Stimulated activated CD8-positive, alpha-beta memory T cell treated with anti-CD3 and anti-CD28 coated beads, Interleukin-15, amount 100 ng/mL, for 4 hours (primary cell): Measurements from ENCODE around the gene POGLUT3.

ENCODE experiments used
- DNase-seq, 2 donors: peaks; one replicate each; pipeline ENCODE4 v3.0.0-alpha.2; 2020; ENCODE audit warnings: low read depth in 2 of 2

The POGLUT3 gene, protein sequence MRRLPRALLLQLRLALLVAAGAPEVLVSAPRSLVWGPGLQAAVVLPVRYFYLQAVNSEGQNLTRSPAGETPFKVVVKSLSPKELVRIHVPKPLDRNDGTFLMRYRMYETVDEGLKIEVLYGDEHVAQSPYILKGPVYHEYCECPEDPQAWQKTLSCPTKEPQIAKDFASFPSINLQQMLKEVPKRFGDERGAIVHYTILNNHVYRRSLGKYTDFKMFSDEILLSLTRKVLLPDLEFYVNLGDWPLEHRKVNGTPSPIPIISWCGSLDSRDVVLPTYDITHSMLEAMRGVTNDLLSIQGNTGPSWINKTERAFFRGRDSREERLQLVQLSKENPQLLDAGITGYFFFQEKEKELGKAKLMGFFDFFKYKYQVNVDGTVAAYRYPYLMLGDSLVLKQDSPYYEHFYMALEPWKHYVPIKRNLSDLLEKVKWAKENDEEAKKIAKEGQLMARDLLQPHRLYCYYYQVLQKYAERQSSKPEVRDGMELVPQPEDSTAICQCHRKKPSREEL

DNA sequence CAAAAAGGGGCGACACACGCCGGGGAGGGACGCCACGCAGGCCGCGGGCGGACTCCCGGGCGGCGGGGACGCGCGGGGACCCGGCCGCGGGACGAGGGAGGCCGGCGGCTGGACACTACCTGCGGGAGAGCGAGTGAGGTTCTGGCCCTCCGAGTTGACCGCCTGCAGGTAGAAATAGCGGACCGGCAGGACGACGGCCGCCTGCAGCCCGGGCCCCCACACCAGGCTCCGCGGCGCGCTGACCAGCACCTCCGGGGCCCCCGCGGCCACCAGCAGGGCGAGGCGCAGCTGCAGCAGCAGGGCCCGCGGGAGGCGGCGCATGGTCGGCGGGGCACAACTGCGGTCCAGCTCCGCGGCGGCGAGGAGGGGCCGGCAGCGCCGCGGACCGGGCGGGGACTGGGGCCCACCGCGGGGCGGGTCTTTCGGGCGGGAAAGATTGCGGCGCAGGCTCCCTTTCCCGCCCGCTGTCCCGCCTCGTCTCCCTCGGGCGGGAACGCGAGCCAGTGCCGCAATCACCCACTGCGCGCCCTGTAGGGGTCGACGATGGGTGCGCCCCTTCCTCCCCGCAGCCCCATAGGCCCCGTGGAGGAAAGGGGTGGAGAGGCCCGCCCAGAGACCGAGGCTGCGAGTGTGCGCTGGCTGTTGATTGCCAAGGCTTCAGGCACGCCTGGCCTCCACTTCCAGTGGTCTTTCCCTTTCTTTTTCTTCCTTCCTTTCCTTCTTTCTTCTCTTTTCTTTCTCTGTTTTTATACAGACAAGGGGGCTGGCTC lies at the start of gene POGLUT3:
TSS of gene POGLUT3 (minus strand) at position 339 of the 770 bp plus-strand sequence. CDS start at position 321, 18 bp downstream.
- DNase-seq, result peak; percentile 3 to 13

- DNase-seq, result no peak
Observed at GRCh38 chr11:108545909-108546501, 47.8 kb upstream of the POGLUT3 start.

GRCh38 chr11:108543316-108543964 lies 45.3 kb upstream of the POGLUT3 start:
- DNase-seq, result no peak

DNA sequence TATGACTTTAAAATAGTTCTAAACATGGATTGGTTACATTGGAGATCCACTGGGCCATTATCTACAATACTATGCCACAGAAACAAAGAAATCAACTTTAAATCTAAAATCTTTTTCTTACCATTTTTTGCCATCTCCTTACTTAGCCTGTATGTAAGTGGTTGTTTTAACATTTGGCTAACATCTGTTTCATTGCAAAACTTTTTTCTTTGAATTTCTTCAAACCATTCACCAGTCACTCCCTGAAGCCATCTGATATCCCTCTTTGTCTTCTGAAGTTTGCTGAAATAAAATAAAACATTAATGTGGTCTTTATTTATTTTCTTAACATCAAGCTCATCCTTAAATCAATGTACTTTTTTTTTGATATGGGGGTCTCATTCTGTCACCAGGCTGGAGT lies 43.3 kb upstream of the POGLUT3 start:
- no peak for DNase-seq

DNA sequence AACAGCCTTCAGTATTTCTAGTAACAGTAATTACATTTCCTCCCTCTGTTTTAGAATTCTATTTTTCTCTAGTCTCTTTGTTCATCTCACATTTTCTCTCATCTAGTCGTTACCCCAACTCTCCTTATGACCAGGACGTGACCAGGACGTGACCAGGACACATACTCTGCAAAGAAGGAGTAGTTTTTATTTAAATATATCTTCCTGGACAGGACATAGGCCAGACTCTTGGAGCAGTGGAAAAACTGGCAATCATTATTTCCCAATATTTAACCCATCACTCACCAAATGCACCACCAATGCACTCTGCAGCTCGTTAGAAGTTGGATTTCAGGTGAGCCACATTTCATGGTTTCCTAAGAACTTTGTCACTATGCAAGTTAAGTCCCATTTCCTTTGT lies 40.3 kb upstream of the POGLUT3 start:
- no peak for DNase-seq

- DNase-seq, result peak; percentile 2 to 11
Observed at GRCh38 chr11:108538022-108538424, 39.8 kb upstream of the POGLUT3 start.

GRCh38 chr11:108536783-108537182 lies 38.6 kb upstream of the POGLUT3 start:
- DNase-seq, result no peak

DNA sequence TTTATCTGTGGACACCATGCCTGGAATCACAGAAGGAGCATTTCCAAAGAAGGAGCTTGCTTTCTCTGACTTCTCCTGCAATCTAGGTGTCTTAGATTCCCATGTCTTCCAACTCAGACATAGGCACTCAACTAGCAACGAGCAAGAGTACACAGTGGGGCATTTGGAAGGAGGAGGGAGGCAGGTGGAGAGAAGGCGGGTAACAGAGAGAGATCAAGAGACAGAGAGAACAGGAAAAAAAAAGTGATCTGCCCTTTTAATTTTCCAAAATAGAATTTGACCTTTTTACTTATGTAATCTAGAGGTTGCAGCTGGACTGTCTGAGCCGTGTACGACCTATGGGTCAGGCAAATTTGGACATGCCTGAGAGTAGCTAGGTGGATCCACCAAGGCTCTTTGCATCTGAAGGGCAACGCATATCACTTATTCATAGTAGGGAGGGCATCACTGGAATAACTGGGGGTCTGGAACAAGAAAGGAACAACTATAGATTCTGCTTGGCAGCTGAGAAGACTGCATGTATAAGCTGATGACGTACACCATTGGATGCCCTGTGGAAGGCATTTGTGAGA lies 37.3 kb upstream of the POGLUT3 start:
- DNase-seq, result no peak

GRCh38 chr11:108534274-108534882 lies 36.2 kb upstream of the POGLUT3 start:
- no peak for DNase-seq

- no peak for DNase-seq
Observed at GRCh38 chr11:108530426-108530825, 32.2 kb upstream of the POGLUT3 start.

DNA sequence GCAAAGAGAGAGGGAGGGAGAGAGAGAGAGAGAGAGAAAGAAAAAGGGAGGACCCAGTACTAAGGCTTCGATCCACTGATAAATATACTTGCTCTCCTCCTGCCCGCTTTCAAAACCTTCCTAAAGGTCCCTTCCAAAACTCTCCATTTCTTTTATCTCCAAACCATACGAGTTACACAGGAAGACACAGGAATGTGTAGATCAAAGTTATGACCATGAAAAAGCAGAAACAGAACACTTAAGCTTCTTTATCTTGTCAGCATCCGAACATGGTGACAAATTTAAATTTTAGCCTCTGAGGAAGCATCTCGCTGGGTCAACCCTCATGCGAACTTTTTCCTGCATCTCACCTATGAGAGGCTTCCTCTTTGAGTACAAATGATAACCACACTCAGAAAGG lies 29.2 kb upstream of the POGLUT3 start:
- DNase-seq, result no peak

DNA sequence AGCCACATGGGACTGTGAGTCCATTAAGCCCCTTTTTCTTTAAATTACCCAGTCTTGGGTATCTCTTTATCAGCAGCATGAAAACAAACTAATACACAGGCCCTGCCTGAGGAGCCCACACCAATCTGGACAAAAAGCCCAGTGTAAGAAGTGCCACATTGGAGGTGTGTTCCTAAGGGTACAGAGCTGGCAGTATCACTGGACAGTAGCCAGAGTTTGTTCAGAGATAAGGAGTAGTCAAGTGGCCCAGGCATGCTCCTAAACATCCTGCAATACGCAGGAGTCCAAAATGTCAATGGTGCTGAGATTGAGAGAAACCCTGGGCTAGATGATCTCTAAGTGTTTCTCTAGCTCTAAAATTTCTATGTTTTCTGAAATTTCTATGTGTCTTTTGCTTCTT lies 27.0 kb upstream of the POGLUT3 start:
- DNase-seq, result no peak

- no peak for DNase-seq
Observed at GRCh38 chr11:108524422-108524821, 26.2 kb upstream of the POGLUT3 start.

DNA sequence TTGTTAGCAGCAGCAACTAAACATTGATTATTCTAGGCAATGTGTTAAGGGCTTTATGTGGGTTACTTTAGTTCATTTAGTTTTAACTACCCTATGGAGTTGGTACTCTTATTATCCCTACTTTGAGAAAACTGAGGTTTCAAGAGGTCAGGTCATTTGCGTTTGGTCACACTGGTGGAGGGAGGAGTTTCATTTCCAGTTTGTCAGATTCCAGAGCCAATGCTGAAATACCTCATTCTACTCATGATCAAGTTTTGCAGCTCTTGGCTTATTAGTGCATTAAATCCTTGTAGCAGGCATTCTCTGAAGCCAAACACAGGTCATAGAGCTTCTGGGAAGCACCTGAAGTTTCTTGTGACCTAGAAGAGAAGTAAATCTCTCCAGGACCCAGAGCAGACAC lies 24.1 kb upstream of the POGLUT3 start:
- DNase-seq, result no peak

DNA sequence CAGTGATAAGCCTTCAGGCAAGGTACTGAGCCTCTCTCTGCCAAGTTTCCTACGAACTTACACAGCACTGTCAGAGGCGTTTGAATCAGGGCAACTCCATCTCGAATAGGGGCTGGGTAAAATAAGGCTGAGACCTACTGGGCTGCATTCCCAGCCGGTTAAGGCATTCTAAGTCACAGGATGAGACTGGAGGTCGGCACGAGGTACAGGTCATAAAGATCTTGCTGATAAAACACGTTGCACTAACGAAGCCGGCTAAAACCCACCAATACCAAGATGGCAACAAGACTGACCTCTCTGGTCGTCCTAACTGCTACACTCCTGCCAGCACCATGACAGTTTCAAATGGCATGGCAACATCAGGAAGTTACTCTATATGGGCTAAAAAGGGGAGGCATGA lies 20.4 kb upstream of the POGLUT3 start:
- DNase-seq, result no peak

- no peak for DNase-seq
Observed at GRCh38 chr11:108516125-108516524, 17.9 kb upstream of the POGLUT3 start.

DNA sequence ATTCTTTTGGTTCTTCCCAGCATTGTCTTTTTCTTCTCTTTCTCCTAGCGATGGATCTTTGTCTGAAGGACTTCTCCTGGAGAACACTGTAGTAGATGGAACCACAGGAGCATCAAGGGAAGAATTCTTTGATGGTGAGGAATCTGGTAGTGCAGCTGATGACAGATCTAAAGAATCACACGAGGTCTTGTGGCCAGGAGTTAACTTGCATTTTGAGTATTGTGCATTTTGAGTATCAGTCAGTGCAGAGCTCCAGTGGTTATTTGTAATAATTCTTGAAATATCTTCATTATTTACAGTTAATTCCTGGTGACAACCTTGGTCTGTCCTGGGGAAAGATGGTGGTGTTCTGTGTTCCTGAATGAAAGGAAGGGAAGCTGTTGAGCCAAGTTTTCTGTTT lies 14.5 kb upstream of the POGLUT3 start:
- DNase-seq, result no peak

DNA sequence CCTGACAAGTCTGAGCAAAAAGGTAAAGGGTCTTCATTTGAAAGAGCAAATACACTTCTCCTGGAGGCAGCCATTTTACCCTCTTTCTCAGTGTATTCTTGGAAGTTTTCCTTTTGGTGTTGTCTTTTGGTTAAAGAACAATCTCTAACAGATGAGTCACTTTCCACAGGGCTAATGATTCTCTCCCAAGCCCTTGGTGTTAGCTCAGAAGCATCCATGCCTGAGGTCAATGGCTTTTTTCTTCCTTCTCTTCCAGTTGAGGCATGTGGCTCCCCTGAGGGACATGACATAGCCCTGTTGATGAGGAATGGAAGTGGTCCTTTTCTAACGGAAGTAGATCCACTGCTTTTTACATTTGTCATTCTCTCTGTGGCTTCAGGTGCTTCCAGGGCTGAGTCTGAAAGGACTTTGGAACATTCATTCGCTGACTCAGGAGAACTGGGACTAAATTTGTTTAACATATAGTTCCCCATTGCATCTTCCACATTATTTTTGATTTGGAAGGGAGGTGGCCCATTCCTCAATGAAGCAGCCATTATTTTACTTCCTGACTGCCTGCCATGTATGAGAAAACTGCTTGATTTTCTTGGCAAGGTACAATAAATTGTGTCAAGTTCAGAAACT lies 13.8 kb upstream of the POGLUT3 start:
- DNase-seq, result no peak

DNA sequence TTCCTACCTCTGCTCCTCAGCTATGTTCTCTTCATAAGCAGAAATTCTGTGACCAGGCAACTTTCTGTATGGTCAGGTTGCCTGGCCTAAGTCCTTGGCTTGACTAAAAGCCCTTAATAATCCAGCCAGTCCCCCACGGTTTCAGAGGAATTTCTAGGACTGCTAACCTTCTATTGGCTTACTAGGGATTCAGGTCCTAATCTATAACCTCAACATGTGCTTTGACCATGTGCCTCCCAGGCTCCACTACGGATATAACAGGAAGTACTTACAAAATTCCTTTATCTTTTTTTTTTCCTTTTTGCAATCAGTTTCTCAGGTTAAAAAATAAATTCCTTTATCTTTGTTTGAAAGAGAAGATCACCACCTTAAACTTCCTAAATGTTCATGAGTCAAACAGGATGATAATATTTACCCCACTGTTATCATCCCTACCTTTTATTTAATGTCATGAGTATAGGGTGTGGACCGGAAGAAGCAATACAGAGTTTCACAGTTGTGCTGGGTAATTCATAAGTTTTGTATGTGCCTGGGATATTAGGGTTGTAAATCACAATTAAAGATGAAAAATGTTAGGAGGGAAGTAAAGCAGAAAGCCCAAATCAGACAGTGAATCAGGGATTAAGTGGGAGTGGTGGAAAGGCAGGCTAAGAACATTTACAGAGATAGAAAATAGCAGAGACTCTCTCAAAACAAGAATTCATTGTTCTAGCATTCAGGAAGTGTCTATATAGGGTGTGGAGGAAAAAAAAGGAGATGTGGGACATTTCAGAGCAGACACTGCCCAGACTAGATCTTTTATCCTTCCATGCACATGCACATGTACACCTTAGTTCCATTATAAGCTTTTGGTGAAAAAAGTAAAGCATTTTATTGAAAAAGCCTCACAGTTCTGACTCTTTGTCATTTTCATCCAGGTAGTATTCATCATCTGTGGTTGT lies 10.7 kb upstream of the POGLUT3 start:
- no peak for DNase-seq

- no peak for DNase-seq
Observed at GRCh38 chr11:108501396-108501795, 3.2 kb upstream of the POGLUT3 start.
